Stimulated activated CD4-positive, alpha-beta T cell treated with anti-CD3 and anti-CD28 coated beads, Interleukin-2, amount 100 ng/mL, for 4 hours (primary cell): Measurements from ENCODE around the gene MATN3.
"Not testable (repeated sequence)": the region's sequence is repeated elsewhere in the genome, so short reads cannot be mapped to it uniquely, and the experiment has no call there.

ENCODE experiments used
- DNase-seq: peaks from one replicate; pipeline ENCODE4 v3.0.0-alpha.2; 2020; ENCODE audit warnings: low read depth

Gene MATN3, protein sequence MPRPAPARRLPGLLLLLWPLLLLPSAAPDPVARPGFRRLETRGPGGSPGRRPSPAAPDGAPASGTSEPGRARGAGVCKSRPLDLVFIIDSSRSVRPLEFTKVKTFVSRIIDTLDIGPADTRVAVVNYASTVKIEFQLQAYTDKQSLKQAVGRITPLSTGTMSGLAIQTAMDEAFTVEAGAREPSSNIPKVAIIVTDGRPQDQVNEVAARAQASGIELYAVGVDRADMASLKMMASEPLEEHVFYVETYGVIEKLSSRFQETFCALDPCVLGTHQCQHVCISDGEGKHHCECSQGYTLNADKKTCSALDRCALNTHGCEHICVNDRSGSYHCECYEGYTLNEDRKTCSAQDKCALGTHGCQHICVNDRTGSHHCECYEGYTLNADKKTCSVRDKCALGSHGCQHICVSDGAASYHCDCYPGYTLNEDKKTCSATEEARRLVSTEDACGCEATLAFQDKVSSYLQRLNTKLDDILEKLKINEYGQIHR

DNA sequence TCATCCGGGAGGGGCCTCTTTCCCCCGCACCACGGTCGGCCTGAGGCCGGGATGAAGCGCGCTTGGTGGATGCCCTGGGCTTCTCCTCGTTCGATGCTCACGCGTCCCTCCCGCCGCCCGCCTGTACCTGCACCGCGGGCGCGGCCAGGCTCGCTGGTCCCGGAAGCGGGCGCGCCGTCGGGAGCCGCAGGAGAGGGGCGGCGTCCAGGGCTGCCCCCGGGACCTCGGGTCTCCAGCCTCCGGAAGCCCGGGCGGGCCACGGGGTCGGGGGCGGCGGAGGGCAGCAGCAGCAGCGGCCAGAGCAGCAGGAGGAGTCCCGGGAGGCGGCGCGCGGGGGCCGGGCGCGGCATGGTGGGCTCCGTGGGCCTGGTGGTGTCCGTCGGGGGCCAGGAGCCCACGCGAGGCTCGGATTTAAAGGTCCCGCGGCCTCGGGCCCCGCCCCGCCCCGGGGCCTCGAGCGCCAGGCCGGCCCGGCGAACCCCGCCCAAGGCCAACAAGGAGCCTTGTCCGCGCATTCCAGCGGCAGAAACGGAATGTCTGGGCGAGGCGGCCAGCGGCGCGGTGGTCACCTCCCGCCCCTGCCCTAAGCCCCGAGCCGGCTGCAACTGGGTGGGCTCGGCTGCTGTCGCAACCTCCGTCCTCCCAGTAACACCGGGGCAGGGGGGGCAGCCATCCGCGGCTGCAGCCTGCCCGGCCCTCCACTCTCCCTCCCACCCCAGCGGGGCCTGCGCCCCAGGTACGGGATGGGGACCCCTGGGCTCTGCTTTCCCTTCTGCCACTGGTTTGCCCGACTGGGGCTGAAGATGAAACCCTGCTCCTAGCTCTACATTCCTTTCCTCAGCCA lies at the start of gene MATN3:
TSS of gene MATN3 (minus strand) at position 387 of the 844 bp plus-strand sequence. CDS start at position 350, 37 bp downstream.
- DNase-seq: no peak

DNA sequence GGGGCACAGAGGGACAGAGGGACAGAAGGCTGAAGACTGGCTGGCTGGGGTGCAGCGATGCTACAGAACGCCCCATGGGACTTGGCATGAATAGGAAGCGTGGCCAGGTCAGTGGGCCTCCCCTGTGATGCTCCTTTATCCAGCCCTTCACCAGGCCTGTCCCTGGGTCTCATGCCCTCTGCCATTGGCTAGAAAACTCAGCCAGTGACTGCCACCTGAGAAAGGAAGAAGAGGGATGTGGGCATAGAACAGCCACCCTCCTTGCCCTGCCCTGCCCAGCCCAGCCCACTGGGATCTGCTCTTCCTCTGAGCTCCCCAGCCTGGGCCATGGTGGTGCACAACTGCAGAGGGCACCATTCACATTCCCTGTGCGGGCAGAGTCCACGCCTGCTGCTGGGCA lies 49.5 kb upstream of the MATN3 start:
- no peak for DNase-seq

DNA sequence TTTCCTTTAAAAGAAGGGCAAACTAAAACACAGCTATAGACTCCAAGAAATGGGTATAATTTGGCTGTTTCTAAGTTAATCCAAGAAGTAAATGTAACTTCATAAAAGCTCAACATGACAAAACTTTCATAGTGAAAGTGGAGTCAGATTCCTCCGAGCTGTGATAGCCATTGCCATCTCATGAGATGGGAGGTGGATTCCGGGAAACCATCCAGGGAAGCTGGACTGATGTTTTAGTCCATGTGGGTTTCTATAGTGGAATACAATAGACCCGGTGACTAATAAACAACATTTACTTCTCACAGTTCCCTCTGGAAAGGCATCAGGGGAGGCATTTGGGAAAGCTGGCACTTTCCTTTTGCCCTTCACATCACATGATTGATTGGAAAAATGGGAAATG lies 49.0 kb upstream of the MATN3 start:
- no peak for DNase-seq

DNA sequence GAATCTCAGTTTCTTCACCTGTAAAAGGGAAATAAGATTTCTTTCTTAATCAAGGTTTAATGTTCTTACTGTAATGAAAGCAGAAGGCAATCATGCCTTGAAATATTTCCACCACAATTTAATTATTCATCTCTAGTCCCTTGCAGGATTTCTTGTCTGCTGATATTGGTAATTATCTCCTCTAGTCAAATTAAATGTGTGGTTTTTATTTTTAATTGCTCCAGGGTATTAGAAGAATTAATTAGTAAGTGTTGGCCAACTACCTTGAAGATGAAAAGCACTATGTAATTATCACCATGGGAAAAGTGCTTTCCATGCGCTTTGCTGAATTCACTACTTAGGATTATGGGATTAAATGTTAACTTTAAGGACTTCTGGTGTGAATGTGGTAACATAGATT lies 47.6 kb upstream of the MATN3 start:
- DNase-seq: no peak

DNA sequence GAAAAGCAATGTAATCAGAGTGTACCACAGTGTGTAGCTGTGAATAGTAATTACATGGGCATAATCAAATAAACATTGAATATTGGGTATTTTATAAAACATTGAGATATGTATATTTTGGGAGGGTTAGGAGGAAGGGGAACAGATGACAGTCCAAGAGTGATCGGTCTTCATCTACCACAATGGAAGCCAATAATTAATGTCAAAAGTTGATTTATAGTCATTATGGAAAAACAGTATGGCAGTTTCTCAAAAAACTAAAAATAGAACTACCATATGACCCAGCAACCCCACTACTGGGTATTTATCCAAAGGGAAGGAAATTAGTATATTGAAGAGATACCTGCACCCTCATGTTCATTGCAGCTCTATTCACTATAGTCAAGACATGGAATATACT lies 44.8 kb upstream of the MATN3 start:
- no peak for DNase-seq

GRCh38 chr2:20054931-20055330 lies 42.5 kb upstream of the MATN3 start:
- DNase-seq: no peak

- no peak for DNase-seq
Measured at GRCh38 chr2:20054119-20054518, 41.7 kb upstream of the MATN3 start.

GRCh38 chr2:20052861-20053281 lies 40.4 kb upstream of the MATN3 start:
- no peak for DNase-seq

DNA sequence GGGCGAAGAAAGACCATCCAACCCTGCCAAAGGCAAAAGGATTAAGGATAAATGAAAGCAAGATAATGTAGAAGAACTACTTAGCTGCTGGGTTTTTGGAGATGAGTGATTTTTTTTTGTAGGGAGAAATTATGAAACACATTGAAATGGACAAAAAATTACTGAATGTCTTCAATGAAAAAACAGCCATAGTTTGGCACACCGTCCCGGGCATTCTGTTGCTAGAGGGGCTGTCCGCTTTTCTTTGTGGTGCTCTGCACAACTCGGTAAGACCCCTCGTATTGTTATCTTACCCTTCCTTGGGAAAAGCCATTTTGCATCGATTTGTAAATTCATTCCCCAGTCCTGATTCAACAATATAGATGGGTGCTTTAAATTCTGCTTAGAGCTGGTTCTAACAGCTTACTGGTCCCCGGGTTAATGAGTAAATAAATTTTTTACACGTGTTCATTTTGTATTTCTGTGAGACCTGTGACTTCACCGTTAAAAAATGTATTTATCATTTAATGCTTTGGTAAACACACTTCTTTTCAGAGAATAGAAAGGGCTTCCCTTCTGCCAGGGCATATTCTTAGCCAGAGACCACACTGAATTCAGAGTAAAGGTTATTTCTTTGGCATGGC lies 39.9 kb upstream of the MATN3 start:
- DNase-seq: no peak

DNA sequence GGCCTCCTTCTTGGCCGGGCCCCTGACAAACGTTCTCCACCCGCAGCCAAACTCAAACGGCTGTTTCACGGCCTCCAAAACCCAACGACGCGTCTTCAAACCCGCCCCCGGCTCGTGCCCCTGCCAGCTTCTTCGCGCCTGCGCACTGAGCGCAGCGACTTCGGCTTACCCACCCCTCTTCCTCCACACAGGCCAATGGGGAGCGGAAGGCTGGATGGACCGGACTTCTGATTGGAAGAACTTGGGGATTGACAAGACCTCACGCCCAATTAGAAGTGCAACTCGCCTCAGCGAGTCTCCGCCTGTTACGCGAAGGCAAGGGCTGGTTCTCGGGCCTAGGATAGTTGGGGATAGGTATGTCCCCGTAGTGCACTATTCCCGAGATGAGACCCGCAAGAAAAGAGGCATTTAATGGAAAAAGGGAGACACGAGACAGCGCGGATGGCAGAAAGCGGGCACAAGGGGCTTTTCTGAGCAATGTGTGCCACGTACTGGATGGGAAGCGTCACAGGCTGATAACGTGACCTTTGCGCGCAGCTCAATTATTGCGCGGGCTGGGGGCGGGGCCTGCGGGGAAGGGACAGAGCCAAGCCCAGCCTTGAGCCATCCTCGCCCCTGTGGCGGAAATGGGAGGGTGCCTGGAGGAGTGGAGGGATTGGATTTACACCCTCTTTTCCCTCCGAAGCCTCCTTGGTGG lies 39.2 kb upstream of the MATN3 start, which contains the start of gene LAPTM4A:
TSS of gene LAPTM4A (minus strand) at position 97 of the 697 bp plus-strand sequence. CDS start 108 bp downstream, outside the sequence.
- peak; percentile 97 for DNase-seq

- DNase-seq: no peak
Measured at GRCh38 chr2:20050646-20051531, 38.4 kb upstream of the MATN3 start.

GRCh38 chr2:20050104-20050645 lies 37.7 kb upstream of the MATN3 start:
- no peak for DNase-seq

GRCh38 chr2:20049637-20050036 lies 37.2 kb upstream of the MATN3 start:
- DNase-seq: no peak

DNA sequence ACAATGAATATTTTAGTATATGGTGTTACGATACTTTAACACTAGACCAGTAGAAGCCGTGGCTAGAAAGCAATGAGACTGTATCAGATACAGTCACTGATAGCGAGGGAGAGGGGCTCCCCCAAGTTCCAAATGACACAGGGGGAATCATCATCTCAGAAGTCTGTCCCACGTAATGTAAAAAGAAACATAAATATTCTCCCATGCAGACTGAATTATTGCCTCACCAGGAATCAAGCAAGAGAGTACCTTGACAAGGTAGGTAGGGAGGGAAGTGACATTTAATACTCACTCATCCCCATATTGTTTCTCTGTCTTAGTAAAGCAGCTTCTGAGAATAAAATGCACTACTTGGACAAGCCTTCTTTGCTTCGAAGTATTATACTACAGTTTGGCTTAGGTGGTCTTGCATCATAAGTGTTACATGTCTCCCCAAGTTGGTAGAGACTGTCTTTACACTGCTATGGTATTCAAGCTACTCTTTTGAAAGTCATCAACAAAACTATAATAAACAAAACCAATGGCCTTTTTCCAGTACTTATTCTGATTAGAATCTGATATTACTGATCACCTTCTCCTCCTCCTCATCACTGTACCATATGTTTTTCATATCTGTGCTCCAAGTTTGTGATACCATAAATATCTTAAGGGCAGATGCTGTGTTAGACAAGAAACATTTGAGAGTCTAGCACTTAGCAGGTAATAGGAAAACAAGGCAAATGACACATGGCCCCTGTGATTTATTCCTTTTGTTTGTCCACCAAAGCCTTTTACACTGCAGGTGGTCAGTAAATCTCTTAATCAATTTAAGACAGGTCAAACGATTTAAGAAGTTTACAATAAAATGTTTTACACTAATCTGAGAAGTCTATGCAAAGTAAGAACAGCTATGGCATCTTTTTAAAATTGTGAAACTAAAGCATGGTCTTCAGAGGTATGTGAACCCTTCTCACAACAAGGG lies 36.3 kb upstream of the MATN3 start:
- DNase-seq: no peak

- not testable (repeated sequence) for DNase-seq
Measured at GRCh38 chr2:20045712-20046292, 33.3 kb upstream of the MATN3 start.

DNA sequence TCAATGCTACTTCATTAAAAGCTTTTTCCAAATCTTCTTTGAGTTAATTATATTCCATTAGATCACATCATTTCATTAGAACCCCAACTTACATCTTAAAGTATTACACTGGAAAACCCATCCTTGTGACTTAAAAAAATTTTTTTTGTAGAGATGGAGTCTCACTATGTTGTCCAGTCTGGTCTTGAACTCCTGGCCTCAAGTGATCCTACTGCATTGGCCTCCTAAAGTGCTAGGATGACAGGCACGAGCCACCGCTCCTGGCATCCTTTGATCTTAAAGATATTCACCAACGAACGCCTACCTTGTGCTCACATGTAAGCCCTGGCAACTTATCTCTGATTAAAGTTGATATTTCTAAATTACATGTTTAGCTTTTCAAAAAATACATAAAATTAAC lies 32.3 kb upstream of the MATN3 start:
- no peak for DNase-seq

- DNase-seq: no peak
Measured at GRCh38 chr2:20042531-20042930, 30.1 kb upstream of the MATN3 start.

DNA sequence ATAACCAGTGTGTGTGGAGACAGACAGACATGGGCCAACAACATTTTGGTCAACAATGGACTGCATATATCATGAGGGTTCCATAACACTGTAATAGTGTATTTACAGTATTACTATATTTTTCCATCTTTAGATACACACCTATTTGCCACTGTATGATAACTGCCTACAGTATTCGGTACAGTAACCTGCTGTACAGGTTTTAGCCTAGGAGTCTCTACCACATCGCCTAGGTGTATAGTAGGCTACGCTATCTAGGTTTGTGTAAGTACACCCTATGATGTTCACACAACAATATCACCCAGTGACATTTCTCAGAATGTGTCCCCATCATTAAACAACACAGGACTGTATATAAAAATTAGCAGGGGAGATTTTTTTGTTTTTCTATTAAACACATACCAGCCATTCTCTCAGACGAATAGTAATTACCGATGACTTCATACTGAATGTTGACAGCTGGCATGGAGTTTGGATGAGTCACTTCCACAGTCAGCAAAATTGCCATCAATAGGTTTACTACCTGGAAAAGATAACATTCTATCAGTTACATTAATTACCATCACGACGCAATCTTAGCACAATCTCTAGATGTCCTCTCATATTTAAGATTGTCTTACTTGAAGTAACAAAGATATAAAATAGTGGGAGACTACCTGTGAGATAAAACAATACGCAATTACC lies 28.2 kb upstream of the MATN3 start:
- DNase-seq: no peak
